GM08714 (cell line): Measurements from ENCODE around the gene CDKN2C.
A peak's percentile ranks its signal among the peaks of the same experiment; 100 is the strongest.
"Not testable (repeated sequence)": the region's sequence is repeated elsewhere in the genome, so short reads cannot be mapped to it uniquely, and the experiment has no call there.

ENCODE experiments used
- H3K4me3 ChIP-seq: fragments of 200-500 bp; sonication (Bioruptor generic); 2 replicates; pipeline ENCODE4 v1.5.1; 2014; ENCODE audit warnings: mild to moderate bottlenecking, low read length, inconsistent platforms
- ZNF274 ChIP-seq: IDR thresholded peaks from 2 replicates; pipeline ENCODE4 v1.6.1; 2012; ENCODE audit warnings: mild to moderate bottlenecking, low read depth, low read length

The CDKN2C gene

GRCh38 chr1:50969611-50970508, at the start of gene CDKN2C:
CDKN2C (plus strand) TSS chr1:50970245; CDS start chr1:50970369, 124 bp downstream.
- peak within 1 kb of the TSS; percentile 93 for H3K4me3 ChIP-seq
- TF ChIP-seq ZNF274: no peak

- no peak for TF ChIP-seq ZNF274
- H3K4me3 ChIP-seq: no peak overlapping the region
Measured at GRCh38 chr1:50920409-50920808, 49.6 kb upstream of the CDKN2C start.

GRCh38 chr1:50921029-50921428, 49.0 kb upstream of the CDKN2C start:
- H3K4me3 ChIP-seq: no peak overlapping the region
- no peak for TF ChIP-seq ZNF274

- H3K4me3 ChIP-seq: no peak overlapping the region
- no peak for TF ChIP-seq ZNF274
Measured at GRCh38 chr1:50923564-50923963, 46.5 kb upstream of the CDKN2C start.

GRCh38 chr1:50929376-50929958, 40.6 kb upstream of the CDKN2C start:
- TF ChIP-seq ZNF274: no peak
- H3K4me3 ChIP-seq: no peak overlapping the region

- H3K4me3 ChIP-seq: no peak overlapping the region
- TF ChIP-seq ZNF274: no peak
Measured at GRCh38 chr1:50930193-50930592, 39.9 kb upstream of the CDKN2C start.

GRCh38 chr1:50930965-50931737, 38.9 kb upstream of the CDKN2C start:
- no peak for TF ChIP-seq ZNF274
- no peak overlapping the region for H3K4me3 ChIP-seq

- not testable (repeated sequence) for H3K4me3 ChIP-seq
Measured at GRCh38 chr1:50932043-50932442, 38.0 kb upstream of the CDKN2C start.

- H3K4me3 ChIP-seq: not testable (repeated sequence)
Measured at GRCh38 chr1:50933770-50934169, 36.3 kb upstream of the CDKN2C start.

- no peak overlapping the region for H3K4me3 ChIP-seq
- no peak for TF ChIP-seq ZNF274
Measured at GRCh38 chr1:50934838-50935237, 35.2 kb upstream of the CDKN2C start.

- H3K4me3 ChIP-seq: not testable (repeated sequence)
Measured at GRCh38 chr1:50935276-50935675, 34.8 kb upstream of the CDKN2C start.

- no peak overlapping the region for H3K4me3 ChIP-seq
- TF ChIP-seq ZNF274: no peak
Measured at GRCh38 chr1:50936321-50936720, 33.7 kb upstream of the CDKN2C start.

- no peak for TF ChIP-seq ZNF274
- H3K4me3 ChIP-seq: no peak overlapping the region
Measured at GRCh38 chr1:50940291-50940690, 29.8 kb upstream of the CDKN2C start.

GRCh38 chr1:50942334-50942733, 27.7 kb upstream of the CDKN2C start:
- no peak overlapping the region for H3K4me3 ChIP-seq
- no peak for TF ChIP-seq ZNF274
